OCI-LY7 (cell line): Measurements from ENCODE around the gene SIK2. TPM values are rescaled to one million over a fixed set of nuclear protein-coding genes. Genes with fewer than 3 reads are reported as not detected.

Experiments
- BruUV-seq: library from RNA; stranded (reverse); fragments of 400-500 nt; replicated peaks from 2 replicates; lab custom pipeline; 2021; lab: Mats Ljungman, UMichigan
- CTCF ChIA-PET: fragments of 300-600 bp; sonication (Branson Sonifier 250); formaldehyde crosslinking; loops from one replicate; lab custom pipeline; 2022; ENCODE audit warnings: antibody characterized with exemption; ENCODE audit not compliant: unreplicated experiment; lab: Charles Lee
- POLR2A ChIA-PET: fragments of 300-600 bp; sonication (Branson Sonifier 250); formaldehyde crosslinking; loops from one replicate; lab custom pipeline; 2022; ENCODE audit warnings: antibody characterized with exemption; lab: Charles Lee
- DNase-seq: peaks from one replicate; pipeline ENCODE4 v3.0.0-alpha.2; 2015; ENCODE audit warnings: low spot score
- H2AFZ ChIP-seq: fragments of 200-600 bp; sonication (generic), shearing (Covaris generic); 2 replicates; pipeline ENCODE4 v1.6.1; 2014; ENCODE audit warnings: mild to moderate bottlenecking, antibody characterized with exemption, low read length, moderate library complexity
- H3K27ac ChIP-seq: fragments of 200-600 bp; sonication (generic); 2 replicates; pipeline ENCODE4 v1.5.1; 2014; ENCODE audit warnings: mixed run types, low read depth, mild to moderate bottlenecking, moderate library complexity, low read length, inconsistent platforms; ENCODE audit not compliant: poor library complexity, severe bottlenecking
- H3K36me3 ChIP-seq: fragments of 200-600 bp; sonication (generic); 2 replicates; pipeline ENCODE4 v1.6.1; 2014; ENCODE audit warnings: mild to moderate bottlenecking, antibody characterized with exemption, low read length, moderate library complexity, mixed read lengths; ENCODE audit not compliant: insufficient read depth
- H3K4me1 ChIP-seq: fragments of 200-600 bp; sonication (generic); 2 replicates; pipeline ENCODE4 v1.5.1; 2014; ENCODE audit warnings: mild to moderate bottlenecking, low read length; ENCODE audit not compliant: insufficient read depth, poor library complexity, severe bottlenecking
- H3K4me2 ChIP-seq: fragments of 200-600 bp; sonication (generic); 2 replicates; pipeline ENCODE4 v1.6.1; 2014; ENCODE audit warnings: mild to moderate bottlenecking, low read length
- H3K4me3 ChIP-seq: fragments of 200-600 bp; sonication (generic); 2 replicates; pipeline ENCODE4 v1.5.1; 2014; ENCODE audit warnings: mild to moderate bottlenecking, low read depth, low read length; ENCODE audit not compliant: poor library complexity, severe bottlenecking
- H3K79me2 ChIP-seq: fragments of 200-600 bp; sonication (generic); 2 replicates; pipeline ENCODE4 v1.6.1; 2016; ENCODE audit warnings: low read depth, mild to moderate bottlenecking, low read length, moderate library complexity, mixed read lengths; ENCODE audit not compliant: insufficient read depth
- H3K9me2 ChIP-seq: fragments of 200-600 bp; sonication (generic); 2 replicates; pipeline ENCODE4 v1.6.1; 2016; ENCODE audit warnings: mild to moderate bottlenecking, low read length, mixed read lengths; ENCODE audit not compliant: insufficient read depth
- H3K9me3 ChIP-seq: fragments of 200-600 bp; sonication (generic); 2 replicates; pipeline ENCODE4 v1.6.1; 2014; ENCODE audit warnings: mild to moderate bottlenecking, mixed run types, low read length, mixed read lengths
- H4K20me1 ChIP-seq: fragments of 200-600 bp; sonication (generic); 2 replicates; pipeline ENCODE4 v1.6.1; 2014; ENCODE audit warnings: mild to moderate bottlenecking, antibody characterized with exemption, low read length, moderate library complexity, mixed read lengths; ENCODE audit not compliant: insufficient read depth
- EZH2phosphoT487 ChIP-seq: fragments of 200-600 bp; sonication (generic); IDR thresholded peaks from 2 replicates; pipeline ENCODE4 v1.6.1; 2018; ENCODE audit warnings: low read depth, borderline replicate concordance, mild to moderate bottlenecking, mixed run types, antibody characterized with exemption, low read length, moderate library complexity, mixed read lengths
- intact Hi-C: fragments of 100-400 bp; cut with micrococcal nuclease; formaldehyde crosslinking; loops from one replicate; pipeline ENCODE4 v1.10.0; 2022; ENCODE audit not compliant: unreplicated experiment
- total RNA-seq, 2 experiments: library from RNA; depleted of rRNA in 1 of 2; stranded (reverse); fragments of >200 nt in 1 of 2; shearing (Covaris generic) in 1 of 2; gene quantifications; 2 replicates each; pipeline ENCODE4 v1.2.3, GENCODE V29; 2014 to 2022
- TF ChIP-seq, protein P1 (sequence below): fragments of 200-600 bp; sonication (generic); conservative IDR thresholded peaks from 2 replicates; pipeline ENCODE4 v1.5.1; 2014; ENCODE audit warnings: mild to moderate bottlenecking, antibody characterized with exemption, low read length, moderate library complexity, mixed read lengths

Gene SIK2
- total RNA-seq, 2 experiments from 2014 or later, result 9.8 to 16.9 TPM

DNA sequence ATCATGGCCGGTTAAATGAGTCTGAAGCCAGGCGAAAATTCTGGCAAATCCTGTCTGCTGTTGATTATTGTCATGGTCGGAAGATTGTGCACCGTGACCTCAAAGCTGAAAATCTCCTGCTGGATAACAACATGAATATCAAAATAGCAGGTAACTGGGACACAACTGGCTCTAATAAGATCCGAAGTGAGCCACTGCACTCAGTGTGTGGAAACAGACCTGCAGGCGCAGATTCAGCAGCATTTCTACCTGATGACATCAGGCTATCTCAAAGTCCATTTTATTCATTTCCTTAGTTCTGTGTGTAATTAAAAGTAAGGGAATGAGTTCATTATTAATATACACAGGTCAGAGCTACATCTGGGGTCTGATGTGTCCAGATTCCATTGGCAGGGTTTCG, 85.8 kb downstream of the SIK2 start:
- Histone ChIP-seq H3K4me2 (no peak overlapping the region), H3K9me2 (no peaks in the 10 kb centered on the region), H3K4me1 (no peaks in the 10 kb centered on the region), H4K20me1 (no peaks in the 10 kb centered on the region), H2AFZ (no peak overlapping the region), H3K9me3 (no peaks in the 10 kb centered on the region), H3K27ac (no peak overlapping the region), H3K79me2 (no peaks in the 10 kb centered on the region), H3K36me3 (peaks cover 30% of the 10 kb centered on the region), H3K4me3 (no peak overlapping the region)
- intact Hi-C loops, result no loop called here
- TF ChIP-seq EZH2phosphoT487, result no peak
- TF ChIP-seq, protein P1, sequence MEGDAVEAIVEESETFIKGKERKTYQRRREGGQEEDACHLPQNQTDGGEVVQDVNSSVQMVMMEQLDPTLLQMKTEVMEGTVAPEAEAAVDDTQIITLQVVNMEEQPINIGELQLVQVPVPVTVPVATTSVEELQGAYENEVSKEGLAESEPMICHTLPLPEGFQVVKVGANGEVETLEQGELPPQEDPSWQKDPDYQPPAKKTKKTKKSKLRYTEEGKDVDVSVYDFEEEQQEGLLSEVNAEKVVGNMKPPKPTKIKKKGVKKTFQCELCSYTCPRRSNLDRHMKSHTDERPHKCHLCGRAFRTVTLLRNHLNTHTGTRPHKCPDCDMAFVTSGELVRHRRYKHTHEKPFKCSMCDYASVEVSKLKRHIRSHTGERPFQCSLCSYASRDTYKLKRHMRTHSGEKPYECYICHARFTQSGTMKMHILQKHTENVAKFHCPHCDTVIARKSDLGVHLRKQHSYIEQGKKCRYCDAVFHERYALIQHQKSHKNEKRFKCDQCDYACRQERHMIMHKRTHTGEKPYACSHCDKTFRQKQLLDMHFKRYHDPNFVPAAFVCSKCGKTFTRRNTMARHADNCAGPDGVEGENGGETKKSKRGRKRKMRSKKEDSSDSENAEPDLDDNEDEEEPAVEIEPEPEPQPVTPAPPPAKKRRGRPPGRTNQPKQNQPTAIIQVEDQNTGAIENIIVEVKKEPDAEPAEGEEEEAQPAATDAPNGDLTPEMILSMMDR, result no peak
- DNase-seq, result no peak
- CTCF ChIA-PET, result interaction anchor here (0.5 kb wide), 1 partner anchor 23 kb away, joined by 3 read pairs; no protein-coding TSS in a partner anchor
- POLR2A ChIA-PET, result interaction anchor here (0.7 to 1.2 kb wide), 2 partner anchors 17 to 160 kb away, joined by 4 to 6 read pairs; no protein-coding TSS in a partner anchor
- BruUV-seq, result no TSS peak

- H3K79me2 ChIP-seq, result peaks cover 9% of the 10 kb centered on the region; the same call in 1 of the 2 replicates
- H3K36me3 ChIP-seq, result peaks cover 26% of the 10 kb centered on the region
- no peak overlapping the region for H3K27ac ChIP-seq
- H3K9me3 ChIP-seq, result no peaks in the 10 kb centered on the region
- H3K4me2 ChIP-seq, result no peak overlapping the region
- H2AFZ ChIP-seq, result no peak overlapping the region
- H3K4me3 ChIP-seq, result no peak overlapping the region
- TF ChIP-seq, protein P1, result no peak
- TF ChIP-seq EZH2phosphoT487, result no peak
- no peaks in the 10 kb centered on the region for H4K20me1 ChIP-seq
- DNase-seq, result no peak
- intact Hi-C loops, result no loop called here
- ChIA-PET POLR2A (no interaction called here), CTCF (no interaction called here)
- H3K9me2 ChIP-seq, result no peaks in the 10 kb centered on the region
- BruUV-seq, result no TSS peak
- peaks cover 31% of the 10 kb centered on the region for H3K4me1 ChIP-seq
Observed at GRCh38 chr11:111691176-111691575, 88.9 kb downstream of the SIK2 start.

- ChIA-PET CTCF (no interaction called here), POLR2A (interaction anchor here (0.7 to 0.8 kb wide), 2 partner anchors 8 to 38 kb away, joined by 4 to 9 read pairs; no protein-coding TSS in a partner anchor)
- no peak for DNase-seq
- Histone ChIP-seq H3K9me2 (no peaks in the 10 kb centered on the region), H3K79me2 (peaks cover 9% of the 10 kb centered on the region; the same call in 1 of the 2 replicates), H3K4me1 (peaks cover 37% of the 10 kb centered on the region), H3K4me3 (no peak overlapping the region), H3K4me2 (no peak overlapping the region), H2AFZ (no peak overlapping the region), H3K9me3 (no peaks in the 10 kb centered on the region), H3K36me3 (peaks cover 26% of the 10 kb centered on the region), H3K27ac (no peak overlapping the region), H4K20me1 (no peaks in the 10 kb centered on the region)
- intact Hi-C loops, result no loop called here
- TF ChIP-seq, protein P1, result no peak
- TF ChIP-seq EZH2phosphoT487, result no peak
- no TSS peak for BruUV-seq
Observed at GRCh38 chr11:111691741-111692140, 89.5 kb downstream of the SIK2 start.
